Testis (tissue), 3 donors: ENCODE data around the gene OSBPL3. TPM values are rescaled to one million over a fixed set of nuclear protein-coding genes. Genes with fewer than 3 reads are reported as not detected.

Experiments
- DNase-seq: peaks from one replicate; pipeline ENCODE4 v3.0.0-alpha.2; 2019
- H3K27ac ChIP-seq, 2 donors: fragments of 200-600 bp; sonication (generic); one replicate each; pipeline ENCODE4 v1.5.1; 2019
- H3K27me3 ChIP-seq: fragments of 200-600 bp; sonication (generic); one replicate; pipeline ENCODE4 v1.5.1; 2019
- H3K36me3 ChIP-seq: fragments of 200-600 bp; sonication (generic); one replicate; pipeline ENCODE4 v1.5.1; 2017; ENCODE audit warnings: low read depth; ENCODE audit errors: missing control alignments
- H3K4me1 ChIP-seq: fragments of 200-600 bp; sonication (generic); one replicate; pipeline ENCODE4 v1.5.1; 2019
- H3K4me3 ChIP-seq, 2 donors: fragments of 200-600 bp; sonication (generic); one replicate each; pipeline ENCODE4 v1.5.1; 2017 to 2019
- H3K9me3 ChIP-seq: fragments of 200-600 bp; sonication (generic); one replicate; pipeline ENCODE4 v1.5.1; 2017
- CTCF ChIP-seq, 3 experiments: fragments of 450-650 bp in 2 of 3; fragments of 200-600 bp in 1 of 3; sonication (generic) in 1 of 3; IDR thresholded peaks; one replicate each; pipeline ENCODE4 v1.5.1; 2016 to 2019; ENCODE audit warnings: antibody characterized with exemption in 3 of 3, mild to moderate bottlenecking in 2 of 3, moderate library complexity in 1 of 3
- POLR2A ChIP-seq: fragments of 450-650 bp; IDR thresholded peaks from one replicate; pipeline ENCODE4 v1.6.1; 2017; ENCODE audit warnings: antibody characterized with exemption, mild to moderate bottlenecking, moderate library complexity
- WGBS, 2 donors: methylation state at CpG; one replicate each; pipeline ENCODE4 v1.1.5; 2018; 5-methylcytosine and 5-hydroxymethylcytosine counted together
- intact Hi-C: fragments of 100-400 bp; cut with DNase I; formaldehyde crosslinking; loops from one replicate; pipeline ENCODE4 v1.15.1; 2023; ENCODE audit warnings: low total_unique reads
- polyA plus RNA-seq: library from polyadenylated mRNA; stranded (reverse); fragments of 350-450 nt; fragmentation: Illumina TruSeq; extraction: RNeasy Lipid Tissue Mini Kit (QIAGEN cat#74804); gene quantifications from one replicate; pipeline ENCODE4 v1.2.3, GENCODE V29; 2014; ENCODE audit warnings: low read depth, low replicate concordance; ENCODE audit not compliant: insufficient read depth
- total RNA-seq, 2 donors: library from RNA; depleted of rRNA; stranded (reverse); fragments of >200 nt; gene quantifications; one replicate each; pipeline ENCODE4 v1.2.3, GENCODE V29; 2016

Gene OSBPL3
- total and polyA plus RNA-seq, 3 donors from 2014 or later, result 5.6 to 9.4 (median 6.9) TPM

- no peaks in the 10 kb centered on the region for H3K36me3 ChIP-seq
- no peaks in the 10 kb centered on the region for H3K9me3 ChIP-seq
- no peak for DNase-seq
- H3K4me3 ChIP-seq, result no peak overlapping the region
- H3K27ac ChIP-seq, result no peak overlapping the region
- WGBS, 2 donors, result 67% methylated on average over 6 of the region's 6 CpGs
- no peak for TF ChIP-seq POLR2A
- TF ChIP-seq CTCF (IDR thresholded peaks at IDR 0.05), result no peak
- H3K4me1 ChIP-seq, result peaks cover 11% of the 10 kb centered on the region
- intact Hi-C loops, result no loop called here
- H3K27me3 ChIP-seq, result no peaks in the 10 kb centered on the region
Observed at GRCh38 chr7:24825931-24826661, 153.9 kb downstream of the OSBPL3 start.

GRCh38 chr7:24825381-24825794 is 154.6 kb downstream of the OSBPL3 start:
- intact Hi-C loops, result no loop called here
- H3K4me3 ChIP-seq, result no peak overlapping the region
- H3K4me1 ChIP-seq, result peaks cover 11% of the 10 kb centered on the region
- TF ChIP-seq CTCF (IDR thresholded peaks at IDR 0.05), result no peak
- TF ChIP-seq POLR2A, result no peak
- no peak for DNase-seq
- no peaks in the 10 kb centered on the region for H3K9me3 ChIP-seq
- no peaks in the 10 kb centered on the region for H3K27me3 ChIP-seq
- H3K36me3 ChIP-seq, result no peaks in the 10 kb centered on the region
- WGBS, 2 donors, result 28 to 69% methylated on average over 1 of the region's 1 CpG
- no peak overlapping the region for H3K27ac ChIP-seq

GRCh38 chr7:24824896-24825295 is 155.1 kb downstream of the OSBPL3 start:
- DNase-seq, result no peak
- H3K9me3 ChIP-seq, result no peaks in the 10 kb centered on the region
- intact Hi-C loops, result loop anchor here (5.0 kb wide), 1 partner anchor 242 kb away; no protein-coding TSS in a partner anchor
- H3K4me1 ChIP-seq, result peaks cover 11% of the 10 kb centered on the region
- WGBS, 2 donors, result 79 to 80% methylated on average over 3 of the region's 3 CpGs
- TF ChIP-seq CTCF (IDR thresholded peaks at IDR 0.05), result no peak
- no peak for TF ChIP-seq POLR2A
- no peak overlapping the region for H3K4me3 ChIP-seq
- H3K36me3 ChIP-seq, result no peaks in the 10 kb centered on the region
- H3K27me3 ChIP-seq, result no peaks in the 10 kb centered on the region
- no peak overlapping the region for H3K27ac ChIP-seq

- 93% methylated on average over 3 of the region's 3 CpGs for WGBS, 2 donors
- Histone ChIP-seq H3K9me3 (no peaks in the 10 kb centered on the region), H3K4me3 (no peak overlapping the region), H3K36me3 (no peaks in the 10 kb centered on the region), H3K4me1 (peaks cover 11% of the 10 kb centered on the region), H3K27ac (no peak overlapping the region), H3K27me3 (no peaks in the 10 kb centered on the region)
- DNase-seq, result no peak
- TF ChIP-seq POLR2A (no peak), CTCF (IDR thresholded peaks at IDR 0.05) (no peak)
- intact Hi-C loops, result loop anchor here (5.0 kb wide), 1 partner anchor 243 kb away; no protein-coding TSS in a partner anchor
Observed at GRCh38 chr7:24824400-24824799, 155.6 kb downstream of the OSBPL3 start.

- 80 to 85% methylated on average over 3 of the region's 3 CpGs for WGBS, 2 donors
- TF ChIP-seq POLR2A (no peak), CTCF (IDR thresholded peaks at IDR 0.05) (no peak)
- Histone ChIP-seq H3K4me3 (no peak overlapping the region), H3K27me3 (no peaks in the 10 kb centered on the region), H3K27ac (no peak overlapping the region), H3K9me3 (no peaks in the 10 kb centered on the region), H3K36me3 (no peaks in the 10 kb centered on the region), H3K4me1 (peaks cover 11% of the 10 kb centered on the region)
- intact Hi-C loops, result loop anchor here (5.0 kb wide), 1 partner anchor 246 kb away; no protein-coding TSS in a partner anchor
- DNase-seq, result no peak
Observed at GRCh38 chr7:24821754-24822054, 158.3 kb downstream of the OSBPL3 start.
